Germinal center (tissue), 1 donor: Measurements from ENCODE around the gene NEUROG1.
A peak's percentile ranks its signal among the peaks of the same experiment; 100 is the strongest.

ENCODE experiments used
- DNase-seq: peaks from one replicate; pipeline ENCODE4 v3.0.0; 2012; ENCODE audit warnings: mixed read lengths, low spot score

Gene NEUROG1

GRCh38 chr5:135561266-135561665 lies 25.5 kb upstream of the NEUROG1 start:
- DNase-seq, result no peak

DNA sequence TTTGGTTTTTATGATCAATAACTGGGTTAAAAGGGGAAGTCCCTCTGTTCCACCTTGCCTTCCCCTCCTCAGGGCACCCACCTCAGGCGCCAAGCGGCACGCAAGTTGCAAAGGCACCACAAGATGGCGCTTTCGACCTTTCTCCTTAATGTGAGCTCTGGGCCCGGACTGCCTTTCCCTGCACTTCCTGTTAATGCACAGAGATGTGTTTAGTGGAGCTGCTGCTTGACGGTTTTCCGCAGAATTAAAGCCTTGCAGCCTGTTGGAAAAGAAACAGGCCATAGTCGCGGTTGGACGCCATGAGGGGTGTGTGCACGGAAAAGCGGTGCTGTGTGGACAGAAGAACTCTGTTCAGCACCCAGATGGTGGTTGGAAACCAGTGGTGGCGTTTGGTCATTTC lies 25.1 kb upstream of the NEUROG1 start:
- DNase-seq, result peak; percentile 86

GRCh38 chr5:135559354-135559753 lies 23.6 kb upstream of the NEUROG1 start:
- no peak for DNase-seq

DNA sequence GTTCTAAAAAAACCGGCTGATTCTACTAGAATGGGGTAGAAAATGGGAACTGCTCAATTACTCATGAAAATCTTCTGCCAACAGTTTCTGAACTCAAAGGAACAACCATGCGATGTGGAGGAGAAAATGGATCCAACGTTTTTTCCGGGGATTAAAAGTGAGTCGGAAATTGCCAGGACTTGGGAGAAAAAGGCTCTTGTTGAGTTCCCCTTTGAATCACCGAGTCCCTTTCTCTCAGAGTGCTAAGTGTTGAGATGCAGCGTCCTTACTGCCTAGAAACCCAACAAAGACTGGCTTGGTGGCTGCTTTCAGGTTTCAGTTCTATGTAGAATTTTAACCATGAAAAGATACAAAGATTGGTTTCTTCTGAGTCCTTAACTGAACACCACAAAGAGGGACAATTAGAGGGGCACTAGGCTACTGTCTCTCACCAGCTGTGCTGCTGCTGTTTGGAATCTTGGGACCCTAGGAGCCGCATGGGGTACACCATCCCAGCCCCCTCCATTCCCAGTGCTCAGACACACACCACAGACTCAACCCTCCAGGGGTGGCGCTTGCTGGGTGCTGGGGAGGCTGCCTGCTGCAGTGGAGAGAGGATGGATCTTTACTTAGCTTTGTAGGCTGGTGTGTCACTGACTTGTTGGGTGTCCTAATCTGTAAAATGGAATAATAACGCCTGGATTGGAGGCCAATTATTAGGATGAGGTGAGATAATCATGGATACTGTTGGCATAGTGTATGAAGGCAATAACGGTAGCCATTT lies 21.5 kb upstream of the NEUROG1 start:
- DNase-seq, result no peak

GRCh38 chr5:135556620-135557019 lies 20.9 kb upstream of the NEUROG1 start:
- DNase-seq, result no peak

DNA sequence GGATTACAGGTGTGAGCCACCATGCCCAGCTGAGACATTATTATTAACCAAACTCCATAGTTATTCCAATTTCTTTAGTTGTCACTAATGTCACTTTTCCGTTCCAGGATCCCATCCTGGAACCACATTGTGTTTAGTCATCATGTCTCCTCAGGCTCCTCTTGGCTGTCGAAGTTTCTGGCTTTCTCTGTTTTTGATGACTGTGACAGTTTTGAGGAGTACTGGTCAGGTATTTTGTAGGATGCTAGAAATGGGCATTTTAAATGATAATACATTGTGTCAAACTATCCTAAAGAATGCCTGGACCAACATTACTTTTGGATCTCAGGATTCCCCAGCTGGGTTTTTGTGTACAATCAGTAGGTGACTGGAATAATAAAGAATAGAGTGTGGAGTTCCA lies 19.8 kb upstream of the NEUROG1 start:
- no peak for DNase-seq

GRCh38 chr5:135553688-135554462 lies 18.1 kb upstream of the NEUROG1 start:
- no peak for DNase-seq

GRCh38 chr5:135551593-135552447 lies 16.1 kb upstream of the NEUROG1 start:
- DNase-seq, result peak; percentile 61

GRCh38 chr5:135549413-135549812 lies 13.6 kb upstream of the NEUROG1 start:
- no peak for DNase-seq

DNA sequence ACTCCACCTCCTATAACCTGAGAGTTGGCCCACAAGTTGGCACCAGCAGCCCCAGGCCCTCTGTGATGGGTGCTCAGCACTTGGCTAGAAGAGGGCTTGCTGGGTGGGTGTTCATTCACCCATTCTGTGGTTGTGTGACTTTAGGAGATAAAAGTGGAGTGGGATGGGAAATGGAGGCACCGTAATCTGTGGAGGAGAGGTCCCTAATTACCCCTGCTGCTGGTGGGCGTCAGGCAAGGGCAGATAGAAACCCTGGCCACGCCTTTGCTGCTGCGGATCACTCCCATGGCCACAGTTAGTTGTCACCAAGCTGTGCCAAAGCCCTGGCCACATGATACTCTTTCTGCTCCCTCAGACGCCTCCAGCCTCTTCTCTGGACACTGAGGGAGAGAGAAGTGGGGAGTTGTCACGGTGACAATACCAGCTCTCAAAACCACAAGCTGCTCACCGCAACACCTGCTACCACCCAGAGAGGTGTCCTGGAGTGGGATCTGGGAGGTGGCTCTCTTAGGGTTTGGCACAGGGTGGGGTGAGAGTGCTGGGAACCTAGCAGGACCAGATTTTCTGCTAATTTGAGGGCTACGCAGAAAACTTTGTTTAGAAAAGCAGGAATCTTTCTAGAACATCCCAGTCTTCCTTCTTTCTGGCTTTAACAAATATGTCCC lies 12.0 kb upstream of the NEUROG1 start:
- DNase-seq, result no peak

- no peak for DNase-seq
Observed at GRCh38 chr5:135546912-135547311, 11.1 kb upstream of the NEUROG1 start.

DNA sequence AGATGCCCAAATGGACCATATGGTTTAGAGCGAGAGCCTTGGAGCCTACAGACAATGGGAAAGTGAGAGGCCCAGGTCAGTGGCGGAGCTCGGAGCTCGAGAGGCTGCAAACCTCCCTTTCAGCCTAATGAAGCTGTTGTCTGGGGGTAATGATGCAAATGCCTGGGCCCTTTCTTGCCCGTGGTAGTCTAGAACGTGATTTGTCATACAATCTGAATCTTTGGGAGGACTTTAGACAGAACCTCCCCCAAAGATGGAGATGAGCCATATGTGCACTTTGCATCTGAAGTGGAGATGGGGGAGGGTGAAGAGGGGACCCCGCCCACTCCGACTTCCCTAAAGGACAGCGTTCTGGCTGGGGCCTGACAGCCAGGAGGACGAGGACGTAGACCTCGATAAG lies 10.3 kb upstream of the NEUROG1 start:
- no peak for DNase-seq

DNA sequence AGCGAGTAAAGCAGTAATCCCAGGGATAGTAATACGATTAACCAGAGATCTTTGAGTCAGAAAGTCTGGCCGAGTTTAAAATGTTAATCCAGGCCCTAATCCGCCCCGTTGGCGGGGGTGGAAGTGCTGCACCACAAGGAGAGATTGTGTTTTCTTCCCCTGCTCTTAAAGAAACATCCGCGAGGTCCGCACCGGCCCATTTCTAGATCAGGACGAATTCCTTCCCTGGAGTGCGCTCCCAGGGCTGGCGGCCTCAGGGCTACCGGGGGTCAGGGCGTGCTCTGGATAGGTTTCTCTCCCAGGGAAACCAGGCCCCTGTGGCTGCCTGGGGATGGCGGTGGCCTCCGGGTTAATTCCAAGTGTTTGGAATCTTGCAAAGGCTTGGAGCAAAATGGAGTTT lies 9.3 kb upstream of the NEUROG1 start:
- no peak for DNase-seq

GRCh38 chr5:135543485-135544304 lies 7.9 kb upstream of the NEUROG1 start:
- DNase-seq, result no peak

DNA sequence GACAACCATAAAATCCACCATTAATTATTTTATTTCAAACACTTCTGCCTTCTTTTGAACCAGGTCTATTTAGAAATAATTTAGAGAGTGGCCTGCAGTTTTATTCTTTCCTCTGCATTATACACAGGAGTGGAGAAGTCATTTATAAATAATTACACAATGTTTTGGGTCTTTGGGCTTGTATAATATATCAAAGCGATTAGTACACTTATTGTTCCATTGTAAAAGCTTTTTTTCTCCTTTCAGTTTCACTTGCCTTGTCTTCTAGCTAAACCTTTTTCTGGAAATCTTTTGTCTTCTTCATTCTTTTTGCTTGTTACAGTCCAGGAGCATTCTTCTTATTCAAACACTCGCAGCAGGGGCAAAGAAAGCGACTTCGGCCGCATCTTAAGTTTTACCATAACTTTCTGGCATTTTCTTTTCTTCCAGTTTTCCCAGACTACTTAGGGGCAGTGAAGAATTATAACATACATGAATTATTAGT lies 7.3 kb upstream of the NEUROG1 start:
- no peak for DNase-seq

DNA sequence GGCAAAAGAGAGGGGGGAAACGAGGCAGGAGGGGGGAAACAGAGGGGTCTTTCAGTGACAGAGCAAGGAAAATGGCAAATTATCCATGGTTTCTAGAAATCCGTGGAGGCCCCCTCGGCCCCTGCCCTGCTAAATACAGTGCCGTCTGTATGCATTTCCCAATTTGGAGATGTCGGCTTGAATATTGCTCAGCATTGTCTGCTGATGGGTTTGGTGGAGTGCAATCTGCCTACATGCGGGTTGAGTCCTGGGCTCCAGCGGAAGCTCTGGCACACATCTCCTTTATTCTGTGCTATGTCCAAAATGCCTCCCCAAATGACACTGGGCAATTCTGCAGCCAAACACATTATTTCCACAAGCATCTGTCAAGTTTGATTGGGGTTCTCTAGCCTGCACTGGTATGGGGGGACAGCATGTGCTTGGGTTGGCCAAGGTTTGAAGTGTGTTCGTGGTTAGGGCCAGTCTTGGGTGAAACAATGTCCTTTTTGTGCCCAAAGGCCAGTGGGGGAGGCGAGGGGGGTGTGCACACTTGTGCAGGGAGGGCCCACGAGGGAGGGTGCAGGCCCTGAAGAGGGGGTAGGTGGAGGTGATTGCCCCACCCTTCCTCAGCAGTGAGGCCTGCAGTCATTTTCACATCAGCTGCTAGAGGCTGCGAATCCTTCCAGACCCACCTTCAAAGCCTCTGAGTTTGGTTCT lies 6.2 kb upstream of the NEUROG1 start:
- DNase-seq, result no peak

DNA sequence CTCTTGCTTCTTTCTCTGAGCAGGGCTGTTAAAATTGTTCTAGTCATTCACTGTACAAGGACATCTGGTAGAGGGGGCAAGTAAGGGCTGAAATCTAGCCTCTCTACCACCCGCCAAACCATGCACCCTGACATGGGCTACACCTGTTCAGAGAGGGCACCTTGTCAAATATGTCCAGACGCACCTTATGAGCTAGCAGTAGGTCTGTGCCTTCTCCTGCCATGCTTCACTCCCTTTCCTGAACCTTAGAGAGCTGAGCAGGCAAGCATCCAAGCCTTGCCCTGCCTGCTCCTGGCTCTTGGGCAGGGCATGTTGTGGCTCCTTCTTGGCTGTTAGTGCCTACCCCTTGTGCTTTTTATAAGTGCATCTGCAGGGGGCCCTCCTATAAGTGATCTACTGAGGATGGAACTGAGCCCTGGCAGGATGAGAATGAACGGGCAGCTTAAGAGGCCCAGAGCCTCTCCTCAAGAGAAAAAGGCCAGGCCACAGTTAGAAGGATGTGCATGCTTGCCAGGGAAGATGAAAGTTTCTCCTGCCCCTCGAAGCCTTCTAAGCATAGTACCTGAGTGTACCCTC lies 3.8 kb upstream of the NEUROG1 start:
- no peak for DNase-seq

GRCh38 chr5:135538261-135538660 lies 2.5 kb upstream of the NEUROG1 start:
- DNase-seq, result no peak

DNA sequence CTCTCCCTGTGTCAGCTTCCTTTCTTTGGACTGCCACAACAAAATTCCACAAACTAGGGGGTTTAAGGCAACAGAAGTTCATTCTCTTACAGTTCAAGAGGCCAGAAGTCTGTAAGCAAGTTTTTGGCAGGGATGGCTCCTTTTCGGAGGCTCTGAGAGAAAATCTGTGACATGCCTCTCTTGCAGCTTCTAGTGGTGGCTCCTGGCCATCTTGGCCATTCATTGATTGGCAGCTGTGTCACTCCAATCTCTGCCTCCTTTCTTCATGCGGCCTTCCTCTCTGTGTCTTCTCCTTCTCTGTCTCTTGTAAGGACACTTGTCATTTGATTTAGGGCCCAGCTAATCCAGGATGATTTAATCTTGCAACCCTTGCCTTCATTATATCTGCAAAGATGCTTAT lies 2.0 kb upstream of the NEUROG1 start:
- no peak for DNase-seq

- no peak for DNase-seq
Observed at GRCh38 chr5:135537271-135537670, 1.5 kb upstream of the NEUROG1 start.
